Measurements from ENCODE around the gene EML6. TPM values are rescaled to one million over a fixed set of nuclear protein-coding genes. Genes with fewer than 3 reads are reported as not detected.

The EML6 gene
- total and polyA plus RNA-seq, 4 donors = 0.94 to 5.1 (median 2.0) TPM

GRCh38 chr2:54699665-54700064, 23.8 kb upstream of the EML6 start:
- ATAC-seq (ENCODE audit: insufficient read depth, low FRiP score) (no peak), DNase-seq (no peak)
- WGBS, 2 donors = 60 to 81% methylated on average over 2 of the region's 2 CpGs
- Histone ChIP-seq H3K4me3 (no peak overlapping the region), H3K4me1 (ENCODE audit: control insufficient read depth in 5 of 5, insufficient read depth in 5 of 5, low read length in 5 of 5) (no peaks in the 10 kb centered on the region), H3K27me3 (ENCODE audit: control insufficient read depth in 3 of 3, insufficient read depth in 3 of 3, low read length in 2 of 3) (no peaks in the 10 kb centered on the region), H3K27ac (ENCODE audit: low read depth in 1 of 2, low read length in 1 of 2) (no peak overlapping the region), H3K9me3 (ENCODE audit: control insufficient read depth in 4 of 4, insufficient read depth in 3 of 4, low read length in 3 of 4) (no peaks in the 10 kb centered on the region), H3K9ac (ENCODE audit: insufficient read depth in 1 of 2, low read length in 2 of 2) (no peak overlapping the region), H3K36me3 (ENCODE audit: control insufficient read depth in 4 of 4, insufficient read depth in 4 of 4, low read length in 4 of 4) (no peaks in the 10 kb centered on the region)
- TF ChIP-seq CTCF (IDR thresholded peaks at IDR 0.05; ENCODE audit: control extremely low read depth, extremely low read depth) = no peak

- DNase-seq (no peak), ATAC-seq (ENCODE audit: insufficient read depth, low FRiP score) (no peak)
- Histone ChIP-seq H3K27me3 (ENCODE audit: control insufficient read depth in 3 of 3, insufficient read depth in 3 of 3, low read length in 2 of 3) (no peaks in the 10 kb centered on the region), H3K36me3 (ENCODE audit: control insufficient read depth in 4 of 4, insufficient read depth in 4 of 4, low read length in 4 of 4) (no peaks in the 10 kb centered on the region), H3K27ac (ENCODE audit: low read depth in 1 of 2, low read length in 1 of 2) (no peak overlapping the region), H3K4me1 (ENCODE audit: control insufficient read depth in 5 of 5, insufficient read depth in 5 of 5, low read length in 5 of 5) (no peaks in the 10 kb centered on the region), H3K4me3 (no peak overlapping the region), H3K9me3 (ENCODE audit: control insufficient read depth in 4 of 4, insufficient read depth in 3 of 4, low read length in 3 of 4) (no peaks in the 10 kb centered on the region), H3K9ac (ENCODE audit: insufficient read depth in 1 of 2, low read length in 2 of 2) (no peak overlapping the region)
- TF ChIP-seq CTCF (IDR thresholded peaks at IDR 0.05; ENCODE audit: control extremely low read depth, extremely low read depth) = no peak
- WGBS, 2 donors = 90 to 96% methylated on average over 2 of the region's 2 CpGs
Measured at GRCh38 chr2:54701029-54701428, 22.4 kb upstream of the EML6 start.

- TF ChIP-seq CTCF (IDR thresholded peaks at IDR 0.05; ENCODE audit: control extremely low read depth, extremely low read depth) = no peak
- no peak for ATAC-seq (ENCODE audit: insufficient read depth, low FRiP score)
- H3K9ac ChIP-seq (ENCODE audit: insufficient read depth in 1 of 2, low read length in 2 of 2) = no peak overlapping the region
- H3K4me3 ChIP-seq = no peak overlapping the region
- no peaks in the 10 kb centered on the region for H3K36me3 ChIP-seq (ENCODE audit: control insufficient read depth in 4 of 4, insufficient read depth in 4 of 4, low read length in 4 of 4)
- 72 to 83% methylated on average over 1 of the region's 1 CpG for WGBS, 2 donors
- peaks cover 0 to 11% (median 0%) of the 10 kb centered on the region in 5 donors for H3K4me1 ChIP-seq (ENCODE audit: control insufficient read depth in 5 of 5, insufficient read depth in 5 of 5, low read length in 5 of 5)
- no peaks in the 10 kb centered on the region for H3K9me3 ChIP-seq (ENCODE audit: control insufficient read depth in 4 of 4, insufficient read depth in 3 of 4, low read length in 3 of 4)
- DNase-seq = no peak
- H3K27me3 ChIP-seq (ENCODE audit: control insufficient read depth in 3 of 3, insufficient read depth in 3 of 3, low read length in 2 of 3) = no peaks in the 10 kb centered on the region
- H3K27ac ChIP-seq (ENCODE audit: low read depth in 1 of 2, low read length in 1 of 2) = no peak overlapping the region
Measured at GRCh38 chr2:54704238-54704637, 19.2 kb upstream of the EML6 start.
